HepG2 (cell line): Measurements from ENCODE around the gene RAD51. TPM values are rescaled to one million over a fixed set of nuclear protein-coding genes. Genes with fewer than 3 reads are reported as not detected.

Source experiments
- AHR ChIP-seq: IDR thresholded peaks from 2 replicates; pipeline ENCODE4 v1.6.1; 2018; ENCODE audit warnings: missing genetic modification reagents, missing compliant biosample characterization
- EP300 ChIP-seq, 3 experiments: sonication (generic) in 1 of 3; formaldehyde crosslinking in 1 of 3; IDR thresholded peaks; 2 replicates each; pipeline versions ENCODE4 v1.5.1 to v1.6.1; 2011 to 2020; ENCODE audit warnings: low read depth in 2 of 3, low read length in 2 of 3, borderline replicate concordance in 1 of 3, improper control_type of control experiment in 1 of 3, mild to moderate bottlenecking in 1 of 3, missing genetic modification reagents in 1 of 3, moderate library complexity in 1 of 3
- KDM1A ChIP-seq: IDR thresholded peaks from 2 replicates; pipeline ENCODE4 v1.6.1; 2016; ENCODE audit warnings: missing compliant biosample characterization
- KDM6A ChIP-seq: IDR thresholded peaks from 2 replicates; pipeline ENCODE4 v1.6.1; 2016; ENCODE audit warnings: low read depth
- MYC ChIP-seq: sonication (generic); formaldehyde crosslinking; IDR thresholded peaks from 2 replicates; pipeline ENCODE4 v1.9.0; 2021; ENCODE audit warnings: missing genetic modification reagents, borderline replicate concordance
- NFATC3 ChIP-seq: sonication (generic); formaldehyde crosslinking; IDR thresholded peaks from 2 replicates; pipeline ENCODE4 v1.5.1; 2020; ENCODE audit warnings: mild to moderate bottlenecking, missing genetic modification reagents
- PHF8 ChIP-seq: sonication (generic); formaldehyde crosslinking; IDR thresholded peaks from 2 replicates; pipeline ENCODE4 v1.5.0; 2020; ENCODE audit warnings: missing genetic modification reagents
- POGZ ChIP-seq: sonication (generic); formaldehyde crosslinking; IDR thresholded peaks from 2 replicates; pipeline ENCODE4 v1.4.0; 2020; ENCODE audit warnings: mild to moderate bottlenecking, missing genetic modification reagents
- POLR2G ChIP-seq: fragments of 200-400 bp; formaldehyde crosslinking; IDR thresholded peaks from 2 replicates; pipeline ENCODE4 v1.6.1; 2018; ENCODE audit warnings: mild to moderate bottlenecking, low read depth, low read length, moderate library complexity
- RAD51 ChIP-seq: fragments of 450-650 bp; IDR thresholded peaks from 2 replicates; pipeline ENCODE4 v1.6.1; 2016; ENCODE audit warnings: borderline replicate concordance
- TARDBP ChIP-seq: sonication (generic); formaldehyde crosslinking; IDR thresholded peaks from 2 replicates; pipeline ENCODE4 v1.8.0; 2022; ENCODE audit warnings: mild to moderate bottlenecking, missing genetic modification reagents
- TBP ChIP-seq: sonication (generic); formaldehyde crosslinking; IDR thresholded peaks from 2 replicates; pipeline ENCODE4 v1.5.0; 2020; ENCODE audit warnings: missing genetic modification reagents
- TSC22D2 ChIP-seq: sonication (generic); formaldehyde crosslinking; IDR thresholded peaks from 2 replicates; pipeline ENCODE4 v1.5.1; 2020; ENCODE audit warnings: missing genetic modification reagents, mild to moderate bottlenecking, borderline replicate concordance
- U2AF2 ChIP-seq: fragments of 200-400 bp; formaldehyde crosslinking; IDR thresholded peaks from 2 replicates; pipeline ENCODE4 v1.6.1; 2017; ENCODE audit warnings: low read depth, mild to moderate bottlenecking, low read length
- ZFP1 ChIP-seq: IDR thresholded peaks from 2 replicates; pipeline ENCODE4 v1.6.1; 2016
- ZMYM4 ChIP-seq: sonication (generic); formaldehyde crosslinking; IDR thresholded peaks from 2 replicates; pipeline ENCODE4 v1.8.1; 2023; ENCODE audit warnings: mild to moderate bottlenecking, missing genetic modification reagents
- ZNF460 ChIP-seq: sonication (generic); formaldehyde crosslinking; IDR thresholded peaks from 2 replicates; pipeline ENCODE4 v1.5.1; 2020; ENCODE audit warnings: missing genetic modification reagents, mild to moderate bottlenecking, borderline replicate concordance
- ZNF605 ChIP-seq: sonication (generic); formaldehyde crosslinking; IDR thresholded peaks from 2 replicates; pipeline ENCODE4 v1.8.0; 2022; ENCODE audit warnings: mild to moderate bottlenecking, missing genetic modification reagents
- polyA plus RNA-seq, 8 experiments: library from polyadenylated mRNA; depleted of rRNA in 3 of 8; stranded (reverse) in 7 of 8; unstranded in 1 of 8; fragments of >200 nt; fragmentation: Illumina TruSeq in 4 of 8; extraction: Trizol in 4 of 8; gene quantifications; 2 replicates each; pipeline versions ENCODE4 v1.2.1 to v1.2.3, GENCODE V29; 2011 to 2016; ENCODE audit warnings: low read depth in 4 of 8, missing spikeins in 1 of 8, mixed read lengths in 1 of 8; ENCODE audit not compliant: insufficient read depth in 1 of 8
- total RNA-seq, 5 experiments: library from RNA; depleted of rRNA; stranded (reverse); fragments of >200 nt; fragmentation: Illumina TruSeq; extraction: Trizol; gene quantifications; 2 replicates each; pipeline ENCODE4 v1.2.3, GENCODE V29; 2016; ENCODE audit warnings: low read depth in 1 of 5
- TF ChIP-seq, protein P1 (sequence below): sonication (generic); formaldehyde crosslinking; IDR thresholded peaks from 2 replicates; pipeline ENCODE4 v1.5.0; 2020; ENCODE audit warnings: mild to moderate bottlenecking, missing genetic modification reagents
- TF ChIP-seq, protein P2 (sequence below): sonication (generic); formaldehyde crosslinking; IDR thresholded peaks from 2 replicates; pipeline ENCODE4 v1.4.0; 2020; ENCODE audit warnings: missing genetic modification reagents
- TF ChIP-seq, protein P3 (sequence below): sonication (generic); formaldehyde crosslinking; IDR thresholded peaks from 2 replicates; pipeline ENCODE4 v1.4.0; 2020; ENCODE audit warnings: mild to moderate bottlenecking, missing genetic modification reagents

Gene RAD51
- total and polyA plus RNA-seq, 2 of the 13 experiments (the other 11 are each of a cell fraction or from before 2014, with no cell fraction given) = 8.5 to 12.8 TPM

DNA sequence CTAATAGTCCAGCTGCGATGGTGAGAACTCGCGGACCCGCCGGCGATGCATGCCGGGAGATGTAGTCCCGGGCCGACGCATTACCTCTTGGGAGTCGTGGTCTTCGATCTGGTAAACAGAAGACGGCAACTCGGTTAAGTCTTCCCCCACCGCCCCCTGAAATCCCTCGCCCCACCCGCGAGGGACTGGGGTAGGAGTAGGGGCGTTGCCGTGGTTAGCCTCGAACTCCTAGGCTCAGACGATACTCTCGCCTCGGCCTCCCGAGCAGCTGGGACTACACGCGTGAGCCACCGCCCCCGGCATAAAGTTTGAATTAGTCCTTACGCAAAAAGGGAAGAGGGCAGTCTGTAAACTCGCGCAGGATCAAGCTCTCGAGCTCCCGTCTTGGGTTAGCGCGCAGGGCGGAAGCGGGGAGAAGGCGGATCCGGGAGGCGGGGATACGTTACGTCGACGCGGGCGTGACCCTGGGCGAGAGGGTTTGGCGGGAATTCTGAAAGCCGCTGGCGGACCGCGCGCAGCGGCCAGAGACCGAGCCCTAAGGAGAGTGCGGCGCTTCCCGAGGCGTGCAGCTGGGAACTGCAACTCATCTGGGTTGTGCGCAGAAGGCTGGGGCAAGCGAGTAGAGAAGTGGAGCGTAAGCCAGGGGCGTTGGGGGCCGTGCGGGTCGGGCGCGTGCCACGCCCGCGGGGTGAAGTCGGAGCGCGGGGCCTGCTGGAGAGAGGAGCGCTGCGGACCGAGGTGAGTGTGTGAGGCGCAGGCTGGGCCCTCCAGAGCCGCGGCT, at the start of gene RAD51 (continued):
- TF ChIP-seq, protein P1, sequence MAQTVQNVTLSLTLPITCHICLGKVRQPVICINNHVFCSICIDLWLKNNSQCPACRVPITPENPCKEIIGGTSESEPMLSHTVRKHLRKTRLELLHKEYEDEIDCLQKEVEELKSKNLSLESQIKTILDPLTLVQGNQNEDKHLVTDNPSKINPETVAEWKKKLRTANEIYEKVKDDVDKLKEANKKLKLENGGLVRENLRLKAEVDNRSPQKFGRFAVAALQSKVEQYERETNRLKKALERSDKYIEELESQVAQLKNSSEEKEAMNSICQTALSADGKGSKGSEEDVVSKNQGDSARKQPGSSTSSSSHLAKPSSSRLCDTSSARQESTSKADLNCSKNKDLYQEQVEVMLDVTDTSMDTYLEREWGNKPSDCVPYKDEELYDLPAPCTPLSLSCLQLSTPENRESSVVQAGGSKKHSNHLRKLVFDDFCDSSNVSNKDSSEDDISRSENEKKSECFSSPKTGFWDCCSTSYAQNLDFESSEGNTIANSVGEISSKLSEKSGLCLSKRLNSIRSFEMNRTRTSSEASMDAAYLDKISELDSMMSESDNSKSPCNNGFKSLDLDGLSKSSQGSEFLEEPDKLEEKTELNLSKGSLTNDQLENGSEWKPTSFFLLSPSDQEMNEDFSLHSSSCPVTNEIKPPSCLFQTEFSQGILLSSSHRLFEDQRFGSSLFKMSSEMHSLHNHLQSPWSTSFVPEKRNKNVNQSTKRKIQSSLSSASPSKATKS (CRISPR knock-in tag) = no peak
- TF ChIP-seq TBP (CRISPR knock-in tag) = no peak
- TF ChIP-seq ZNF460 (CRISPR knock-in tag) = no peak
- TF ChIP-seq ZNF605 (CRISPR knock-in tag) = peak; percentile 66; the same call in 1 of the 2 replicates
- TF ChIP-seq U2AF2 = no peak
- TF ChIP-seq KDM6A (CRISPR knock-in tag) = no peak
- no peak for TF ChIP-seq EP300 (IDR thresholded peaks at IDR 0.05; ENCODE audit: low read depth in 2 of 2, low read length in 2 of 2)
- no peak; the same call in 1 of the 2 replicates for TF ChIP-seq EP300 (CRISPR knock-in tag; IDR thresholded peaks at IDR 0.05; ENCODE audit: borderline replicate concordance)
- TF ChIP-seq PHF8 (CRISPR knock-in tag) = peak; percentile 89
- TF ChIP-seq KDM1A = no peak
- peak; percentile 36 for TF ChIP-seq POGZ (CRISPR knock-in tag)
- TF ChIP-seq NFATC3 (CRISPR knock-in tag) = no peak; the same call in 1 of the 2 replicates
- TF ChIP-seq TSC22D2 (CRISPR knock-in tag) = no peak
- no peak for TF ChIP-seq ZFP1 (CRISPR knock-in tag)
- TF ChIP-seq, protein P2, sequence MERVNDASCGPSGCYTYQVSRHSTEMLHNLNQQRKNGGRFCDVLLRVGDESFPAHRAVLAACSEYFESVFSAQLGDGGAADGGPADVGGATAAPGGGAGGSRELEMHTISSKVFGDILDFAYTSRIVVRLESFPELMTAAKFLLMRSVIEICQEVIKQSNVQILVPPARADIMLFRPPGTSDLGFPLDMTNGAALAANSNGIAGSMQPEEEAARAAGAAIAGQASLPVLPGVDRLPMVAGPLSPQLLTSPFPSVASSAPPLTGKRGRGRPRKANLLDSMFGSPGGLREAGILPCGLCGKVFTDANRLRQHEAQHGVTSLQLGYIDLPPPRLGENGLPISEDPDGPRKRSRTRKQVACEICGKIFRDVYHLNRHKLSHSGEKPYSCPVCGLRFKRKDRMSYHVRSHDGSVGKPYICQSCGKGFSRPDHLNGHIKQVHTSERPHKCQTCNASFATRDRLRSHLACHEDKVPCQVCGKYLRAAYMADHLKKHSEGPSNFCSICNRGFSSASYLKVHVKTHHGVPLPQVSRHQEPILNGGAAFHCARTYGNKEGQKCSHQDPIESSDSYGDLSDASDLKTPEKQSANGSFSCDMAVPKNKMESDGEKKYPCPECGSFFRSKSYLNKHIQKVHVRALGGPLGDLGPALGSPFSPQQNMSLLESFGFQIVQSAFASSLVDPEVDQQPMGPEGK (CRISPR knock-in tag) = peak; percentile 72
- peak; percentile 69; the same call in 1 of the 2 replicates for TF ChIP-seq TARDBP
- TF ChIP-seq, protein P3, sequence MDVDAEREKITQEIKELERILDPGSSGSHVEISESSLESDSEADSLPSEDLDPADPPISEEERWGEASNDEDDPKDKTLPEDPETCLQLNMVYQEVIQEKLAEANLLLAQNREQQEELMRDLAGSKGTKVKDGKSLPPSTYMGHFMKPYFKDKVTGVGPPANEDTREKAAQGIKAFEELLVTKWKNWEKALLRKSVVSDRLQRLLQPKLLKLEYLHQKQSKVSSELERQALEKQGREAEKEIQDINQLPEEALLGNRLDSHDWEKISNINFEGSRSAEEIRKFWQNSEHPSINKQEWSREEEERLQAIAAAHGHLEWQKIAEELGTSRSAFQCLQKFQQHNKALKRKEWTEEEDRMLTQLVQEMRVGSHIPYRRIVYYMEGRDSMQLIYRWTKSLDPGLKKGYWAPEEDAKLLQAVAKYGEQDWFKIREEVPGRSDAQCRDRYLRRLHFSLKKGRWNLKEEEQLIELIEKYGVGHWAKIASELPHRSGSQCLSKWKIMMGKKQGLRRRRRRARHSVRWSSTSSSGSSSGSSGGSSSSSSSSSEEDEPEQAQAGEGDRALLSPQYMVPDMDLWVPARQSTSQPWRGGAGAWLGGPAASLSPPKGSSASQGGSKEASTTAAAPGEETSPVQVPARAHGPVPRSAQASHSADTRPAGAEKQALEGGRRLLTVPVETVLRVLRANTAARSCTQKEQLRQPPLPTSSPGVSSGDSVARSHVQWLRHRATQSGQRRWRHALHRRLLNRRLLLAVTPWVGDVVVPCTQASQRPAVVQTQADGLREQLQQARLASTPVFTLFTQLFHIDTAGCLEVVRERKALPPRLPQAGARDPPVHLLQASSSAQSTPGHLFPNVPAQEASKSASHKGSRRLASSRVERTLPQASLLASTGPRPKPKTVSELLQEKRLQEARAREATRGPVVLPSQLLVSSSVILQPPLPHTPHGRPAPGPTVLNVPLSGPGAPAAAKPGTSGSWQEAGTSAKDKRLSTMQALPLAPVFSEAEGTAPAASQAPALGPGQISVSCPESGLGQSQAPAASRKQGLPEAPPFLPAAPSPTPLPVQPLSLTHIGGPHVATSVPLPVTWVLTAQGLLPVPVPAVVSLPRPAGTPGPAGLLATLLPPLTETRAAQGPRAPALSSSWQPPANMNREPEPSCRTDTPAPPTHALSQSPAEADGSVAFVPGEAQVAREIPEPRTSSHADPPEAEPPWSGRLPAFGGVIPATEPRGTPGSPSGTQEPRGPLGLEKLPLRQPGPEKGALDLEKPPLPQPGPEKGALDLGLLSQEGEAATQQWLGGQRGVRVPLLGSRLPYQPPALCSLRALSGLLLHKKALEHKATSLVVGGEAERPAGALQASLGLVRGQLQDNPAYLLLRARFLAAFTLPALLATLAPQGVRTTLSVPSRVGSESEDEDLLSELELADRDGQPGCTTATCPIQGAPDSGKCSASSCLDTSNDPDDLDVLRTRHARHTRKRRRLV (CRISPR knock-in tag) = no peak
- no peak for TF ChIP-seq AHR
- TF ChIP-seq MYC = peak; percentile 79
- no peak for TF ChIP-seq RAD51
- peak; percentile 95 for TF ChIP-seq POLR2G
- TF ChIP-seq ZMYM4 (CRISPR knock-in tag) = peak; percentile 63
